ENCODE results near the gene TEX14.
"Not testable (repeated sequence)": the region's sequence is repeated elsewhere in the genome, so short reads cannot be mapped to it uniquely, and the experiment has no call there.

The TEX14 gene

GRCh38 chr17:58686980-58687379, 4.9 kb downstream of the TEX14 start:
- no peak for DNase-seq

GRCh38 chr17:58684462-58684861, 7.4 kb downstream of the TEX14 start:
- DNase-seq = not testable (repeated sequence)

GRCh38 chr17:58684003-58684402, 7.8 kb downstream of the TEX14 start:
- DNase-seq = no peak

- DNase-seq = no peak
Observed at GRCh38 chr17:58680038-58680369, 11.8 kb downstream of the TEX14 start.

GRCh38 chr17:58679263-58680037, 12.4 kb downstream of the TEX14 start:
- no peak for DNase-seq

GRCh38 chr17:58678287-58678686, 13.6 kb downstream of the TEX14 start:
- DNase-seq = not testable (repeated sequence)

GRCh38 chr17:58677194-58677880, 14.5 kb downstream of the TEX14 start:
- no peak for DNase-seq

- DNase-seq = no peak
Observed at GRCh38 chr17:58671969-58672368, 19.9 kb downstream of the TEX14 start.

- no peak for DNase-seq
Observed at GRCh38 chr17:58669853-58670252, 22.0 kb downstream of the TEX14 start.

- DNase-seq = no peak
Observed at GRCh38 chr17:58668598-58668935, 23.3 kb downstream of the TEX14 start.

- no peak for DNase-seq
Observed at GRCh38 chr17:58667934-58668597, 23.8 kb downstream of the TEX14 start.

- no peak for DNase-seq
Observed at GRCh38 chr17:58666858-58667267, 25.0 kb downstream of the TEX14 start.

GRCh38 chr17:58665946-58666857, 25.6 kb downstream of the TEX14 start:
- DNase-seq = no peak

- DNase-seq = no peak
Observed at GRCh38 chr17:58664302-58664701, 27.5 kb downstream of the TEX14 start.

- DNase-seq = no peak
Observed at GRCh38 chr17:58661499-58661898, 30.3 kb downstream of the TEX14 start.

- DNase-seq = no peak
Observed at GRCh38 chr17:58660621-58661020, 31.2 kb downstream of the TEX14 start.

GRCh38 chr17:58659714-58660084, 32.1 kb downstream of the TEX14 start:
- not testable (repeated sequence) for DNase-seq

- peak; percentile 7 to 82 for DNase-seq
Observed at GRCh38 chr17:58658804-58659713, 32.8 kb downstream of the TEX14 start.

GRCh38 chr17:58657962-58658803, 33.7 kb downstream of the TEX14 start:
- DNase-seq = not testable (repeated sequence)

GRCh38 chr17:58648236-58648635, 43.6 kb downstream of the TEX14 start:
- DNase-seq = no peak

GRCh38 chr17:58643147-58643546, 48.7 kb downstream of the TEX14 start:
- DNase-seq = no peak

All from cerebellar nuclear complex (tissue), 1 donor.